ENCODE results near the gene ARID3B. TPM values are rescaled to one million over a fixed set of nuclear protein-coding genes. Genes with fewer than 3 reads are reported as not detected.

ARID3B gene
- total and polyA plus RNA-seq, 2 experiments from 2014 or later: 13.2 to 19.8 TPM

- H2AFZ ChIP-seq: no peak overlapping the region
- H3K9me2 ChIP-seq (replicated peaks; ENCODE audit: insufficient read depth): no peaks in the 10 kb centered on the region
- H3K27ac ChIP-seq: no peak overlapping the region
- DNase-seq (ENCODE audit: low spot score): no peak
- no peak for TF ChIP-seq EZH2 (IDR thresholded peaks at IDR 0.05; ENCODE audit: borderline replicate concordance)
- TF ChIP-seq, protein P1, sequence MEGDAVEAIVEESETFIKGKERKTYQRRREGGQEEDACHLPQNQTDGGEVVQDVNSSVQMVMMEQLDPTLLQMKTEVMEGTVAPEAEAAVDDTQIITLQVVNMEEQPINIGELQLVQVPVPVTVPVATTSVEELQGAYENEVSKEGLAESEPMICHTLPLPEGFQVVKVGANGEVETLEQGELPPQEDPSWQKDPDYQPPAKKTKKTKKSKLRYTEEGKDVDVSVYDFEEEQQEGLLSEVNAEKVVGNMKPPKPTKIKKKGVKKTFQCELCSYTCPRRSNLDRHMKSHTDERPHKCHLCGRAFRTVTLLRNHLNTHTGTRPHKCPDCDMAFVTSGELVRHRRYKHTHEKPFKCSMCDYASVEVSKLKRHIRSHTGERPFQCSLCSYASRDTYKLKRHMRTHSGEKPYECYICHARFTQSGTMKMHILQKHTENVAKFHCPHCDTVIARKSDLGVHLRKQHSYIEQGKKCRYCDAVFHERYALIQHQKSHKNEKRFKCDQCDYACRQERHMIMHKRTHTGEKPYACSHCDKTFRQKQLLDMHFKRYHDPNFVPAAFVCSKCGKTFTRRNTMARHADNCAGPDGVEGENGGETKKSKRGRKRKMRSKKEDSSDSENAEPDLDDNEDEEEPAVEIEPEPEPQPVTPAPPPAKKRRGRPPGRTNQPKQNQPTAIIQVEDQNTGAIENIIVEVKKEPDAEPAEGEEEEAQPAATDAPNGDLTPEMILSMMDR (IDR thresholded peaks at IDR 0.05; ENCODE audit: poor library complexity): no peak
- no peak for TF ChIP-seq EZH2phosphoT487 (IDR thresholded peaks at IDR 0.05; ENCODE audit: low read depth, severe bottlenecking, unreplicated experiment)
- H4K20me1 ChIP-seq (ENCODE audit: insufficient read depth, poor library complexity, severe bottlenecking): no peaks in the 10 kb centered on the region
- no peak overlapping the region for H3K4me2 ChIP-seq
- H3K9me3 ChIP-seq (ENCODE audit: low read depth): no peaks in the 10 kb centered on the region
- no peaks in the 10 kb centered on the region for H3K27me3 ChIP-seq
- no peak overlapping the region for H3K4me3 ChIP-seq
- no peaks in the 10 kb centered on the region for H3K36me3 ChIP-seq (replicated peaks; ENCODE audit: insufficient read depth, low read depth)
- H3K4me1 ChIP-seq (ENCODE audit: insufficient read depth): peaks cover 5% of the 10 kb centered on the region
- no peaks in the 10 kb centered on the region for H3K79me2 ChIP-seq
- WGBS (ENCODE audit: low lambda C conversion rate, missing lambda C conversion rate): 96% methylated on average over 6 of the region's 6 CpGs
Observed at GRCh38 chr15:74589826-74590225, 48.8 kb downstream of the ARID3B start.

- TF ChIP-seq, protein P1 (IDR thresholded peaks at IDR 0.05; ENCODE audit: poor library complexity): no peak
- no peak for TF ChIP-seq EZH2phosphoT487 (IDR thresholded peaks at IDR 0.05; ENCODE audit: low read depth, severe bottlenecking, unreplicated experiment)
- TF ChIP-seq EZH2 (IDR thresholded peaks at IDR 0.05; ENCODE audit: borderline replicate concordance): no peak
- no peak overlapping the region for H3K4me3 ChIP-seq
- H3K9me3 ChIP-seq (ENCODE audit: low read depth): no peaks in the 10 kb centered on the region
Observed at GRCh38 chr15:74592222-74592621, 51.2 kb downstream of the ARID3B start.

GRCh38 chr15:74593122-74593521 is 52.1 kb downstream of the ARID3B start:
- TF ChIP-seq EZH2phosphoT487 (IDR thresholded peaks at IDR 0.05; ENCODE audit: low read depth, severe bottlenecking, unreplicated experiment): no peak
- no peak for TF ChIP-seq EZH2 (IDR thresholded peaks at IDR 0.05; ENCODE audit: borderline replicate concordance)
- TF ChIP-seq, protein P1 (IDR thresholded peaks at IDR 0.05; ENCODE audit: poor library complexity): no peak
- no peaks in the 10 kb centered on the region for H4K20me1 ChIP-seq (ENCODE audit: insufficient read depth, poor library complexity, severe bottlenecking)
- DNase-seq (ENCODE audit: low spot score): no peak
- WGBS (ENCODE audit: low lambda C conversion rate, missing lambda C conversion rate): 93% methylated on average over 7 of the region's 7 CpGs
- H3K4me2 ChIP-seq: no peak overlapping the region
- no peak overlapping the region for H2AFZ ChIP-seq
- no peaks in the 10 kb centered on the region for H3K27me3 ChIP-seq
- H3K9me2 ChIP-seq (replicated peaks; ENCODE audit: insufficient read depth): no peaks in the 10 kb centered on the region
- H3K4me3 ChIP-seq: no peak overlapping the region
- no peaks in the 10 kb centered on the region for H3K9me3 ChIP-seq (ENCODE audit: low read depth)
- no peak overlapping the region for H3K27ac ChIP-seq
- H3K79me2 ChIP-seq: no peaks in the 10 kb centered on the region
- no peaks in the 10 kb centered on the region for H3K36me3 ChIP-seq (replicated peaks; ENCODE audit: insufficient read depth, low read depth)
- H3K4me1 ChIP-seq (ENCODE audit: insufficient read depth): no peaks in the 10 kb centered on the region

More at GRCh38 chr15:74592222-74592621, 51.2 kb downstream of the ARID3B start:
- no peaks in the 10 kb centered on the region for H3K27me3 ChIP-seq
- no peaks in the 10 kb centered on the region for H4K20me1 ChIP-seq (ENCODE audit: insufficient read depth, poor library complexity, severe bottlenecking)
- H2AFZ ChIP-seq: no peak overlapping the region
- no peaks in the 10 kb centered on the region for H3K36me3 ChIP-seq (replicated peaks; ENCODE audit: insufficient read depth, low read depth)
- WGBS (ENCODE audit: low lambda C conversion rate, missing lambda C conversion rate): 80% methylated on average over 3 of the region's 3 CpGs
- H3K4me1 ChIP-seq (ENCODE audit: insufficient read depth): no peaks in the 10 kb centered on the region
- DNase-seq (ENCODE audit: low spot score): no peak
- H3K4me2 ChIP-seq: no peak overlapping the region
- H3K9me2 ChIP-seq (replicated peaks; ENCODE audit: insufficient read depth): no peaks in the 10 kb centered on the region
- H3K27ac ChIP-seq: no peak overlapping the region
- H3K79me2 ChIP-seq: no peaks in the 10 kb centered on the region

DNA sequence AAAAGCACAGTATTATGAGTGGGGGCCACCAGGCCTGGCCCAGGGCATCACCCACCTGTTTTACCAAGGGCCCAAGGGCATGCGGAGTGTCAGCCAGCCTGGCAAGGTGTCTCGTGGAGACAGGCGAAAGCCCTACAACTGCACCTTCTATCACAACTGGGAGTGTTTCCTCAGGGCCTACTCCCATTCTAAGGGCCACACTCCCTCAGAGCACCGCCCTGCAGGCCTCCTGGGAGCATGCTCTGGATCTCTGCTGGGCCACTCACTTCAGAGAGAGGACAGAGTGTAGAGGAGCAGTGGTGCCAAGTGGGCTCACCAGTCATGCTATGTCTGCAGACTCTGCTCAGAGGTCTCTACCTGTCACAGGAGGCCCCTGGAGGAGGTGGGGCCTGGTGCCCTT is 53.4 kb downstream of the ARID3B start:
- no peak overlapping the region for H3K4me2 ChIP-seq
- H3K27ac ChIP-seq: no peak overlapping the region
- H3K79me2 ChIP-seq: no peaks in the 10 kb centered on the region
- H4K20me1 ChIP-seq (ENCODE audit: insufficient read depth, poor library complexity, severe bottlenecking): no peaks in the 10 kb centered on the region
- no peaks in the 10 kb centered on the region for H3K36me3 ChIP-seq (replicated peaks; ENCODE audit: insufficient read depth, low read depth)
- no peak overlapping the region for H2AFZ ChIP-seq
- TF ChIP-seq, protein P1 (IDR thresholded peaks at IDR 0.05; ENCODE audit: poor library complexity): no peak
- TF ChIP-seq EZH2 (IDR thresholded peaks at IDR 0.05; ENCODE audit: borderline replicate concordance) (no peak), EZH2phosphoT487 (IDR thresholded peaks at IDR 0.05; ENCODE audit: low read depth, severe bottlenecking, unreplicated experiment) (no peak)
- H3K27me3 ChIP-seq: no peaks in the 10 kb centered on the region
- no peaks in the 10 kb centered on the region for H3K9me3 ChIP-seq (ENCODE audit: low read depth)
- no peaks in the 10 kb centered on the region for H3K9me2 ChIP-seq (replicated peaks; ENCODE audit: insufficient read depth)
- 100% methylated on average over 4 of the region's 4 CpGs for WGBS (ENCODE audit: low lambda C conversion rate, missing lambda C conversion rate)
- H3K4me1 ChIP-seq (ENCODE audit: insufficient read depth): no peaks in the 10 kb centered on the region
- no peak for DNase-seq (ENCODE audit: low spot score)
- no peak overlapping the region for H3K4me3 ChIP-seq
